ENCODE results near the gene C1orf174.

C1orf174 gene

GRCh38 chr1:3914331-3914851 is 14.3 kb upstream of the C1orf174 start:
- Histone ChIP-seq H3K27me3 (ENCODE audit: control insufficient read depth, insufficient read depth, low read length) (no peaks in the 10 kb centered on the region), H3K9me3 (ENCODE audit: control insufficient read depth, insufficient read depth, low read length) (no peaks in the 10 kb centered on the region), H3K4me1 (ENCODE audit: control insufficient read depth, insufficient read depth, low read length) (peaks cover 2% of the 10 kb centered on the region), H3K9ac (ENCODE audit: low read depth, low read length) (no peak overlapping the region), H3K36me3 (ENCODE audit: control insufficient read depth, insufficient read depth, low read length) (no peaks in the 10 kb centered on the region), H3K4me3 (ENCODE audit: low read depth, low read length) (no peak overlapping the region)

GRCh38 chr1:3912809-3913685 is 13.0 kb upstream of the C1orf174 start:
- H3K4me3 ChIP-seq (ENCODE audit: low read depth, low read length): no peak overlapping the region
- H3K36me3 ChIP-seq (ENCODE audit: control insufficient read depth, insufficient read depth, low read length): no peaks in the 10 kb centered on the region
- no peak overlapping the region for H3K9ac ChIP-seq (ENCODE audit: low read depth, low read length)
- no peaks in the 10 kb centered on the region for H3K27me3 ChIP-seq (ENCODE audit: control insufficient read depth, insufficient read depth, low read length)
- peaks cover 2% of the 10 kb centered on the region for H3K4me1 ChIP-seq (ENCODE audit: control insufficient read depth, insufficient read depth, low read length)
- no peaks in the 10 kb centered on the region for H3K9me3 ChIP-seq (ENCODE audit: control insufficient read depth, insufficient read depth, low read length)

- H3K4me1 ChIP-seq (ENCODE audit: control insufficient read depth, insufficient read depth, low read length): peaks cover 2% of the 10 kb centered on the region
- no peaks in the 10 kb centered on the region for H3K27me3 ChIP-seq (ENCODE audit: control insufficient read depth, insufficient read depth, low read length)
- H3K36me3 ChIP-seq (ENCODE audit: control insufficient read depth, insufficient read depth, low read length): no peaks in the 10 kb centered on the region
- no peak overlapping the region for H3K4me3 ChIP-seq (ENCODE audit: low read depth, low read length)
- no peak overlapping the region for H3K9ac ChIP-seq (ENCODE audit: low read depth, low read length)
- no peaks in the 10 kb centered on the region for H3K9me3 ChIP-seq (ENCODE audit: control insufficient read depth, insufficient read depth, low read length)
These were observed 12.1 kb upstream of the C1orf174 start for GRCh38 chr1:3911981-3912808.

GRCh38 chr1:3910857-3911845 is 11.1 kb upstream of the C1orf174 start:
- Histone ChIP-seq H3K27me3 (ENCODE audit: control insufficient read depth, insufficient read depth, low read length) (no peaks in the 10 kb centered on the region), H3K4me1 (ENCODE audit: control insufficient read depth, insufficient read depth, low read length) (peaks cover 2% of the 10 kb centered on the region), H3K9me3 (ENCODE audit: control insufficient read depth, insufficient read depth, low read length) (no peaks in the 10 kb centered on the region), H3K9ac (ENCODE audit: low read depth, low read length) (peak overlapping the region; percentile 24), H3K4me3 (ENCODE audit: low read depth, low read length) (peak overlapping the region; percentile 13), H3K36me3 (ENCODE audit: control insufficient read depth, insufficient read depth, low read length) (no peaks in the 10 kb centered on the region)

GRCh38 chr1:3910049-3910731 is 10.1 kb upstream of the C1orf174 start:
- H3K9me3 ChIP-seq (ENCODE audit: control insufficient read depth, insufficient read depth, low read length): no peaks in the 10 kb centered on the region
- no peak overlapping the region for H3K9ac ChIP-seq (ENCODE audit: low read depth, low read length)
- H3K36me3 ChIP-seq (ENCODE audit: control insufficient read depth, insufficient read depth, low read length): no peaks in the 10 kb centered on the region
- H3K27me3 ChIP-seq (ENCODE audit: control insufficient read depth, insufficient read depth, low read length): no peaks in the 10 kb centered on the region
- peaks cover 2% of the 10 kb centered on the region for H3K4me1 ChIP-seq (ENCODE audit: control insufficient read depth, insufficient read depth, low read length)
- no peak overlapping the region for H3K4me3 ChIP-seq (ENCODE audit: low read depth, low read length)

- Histone ChIP-seq H3K9me3 (ENCODE audit: control insufficient read depth, insufficient read depth, low read length) (no peaks in the 10 kb centered on the region), H3K4me1 (ENCODE audit: control insufficient read depth, insufficient read depth, low read length) (peaks cover 2% of the 10 kb centered on the region), H3K4me3 (ENCODE audit: low read depth, low read length) (no peak overlapping the region), H3K27me3 (ENCODE audit: control insufficient read depth, insufficient read depth, low read length) (no peaks in the 10 kb centered on the region), H3K9ac (ENCODE audit: low read depth, low read length) (no peak overlapping the region), H3K36me3 (ENCODE audit: control insufficient read depth, insufficient read depth, low read length) (no peaks in the 10 kb centered on the region)
These were observed 9.5 kb upstream of the C1orf174 start for GRCh38 chr1:3909615-3910014.

GRCh38 chr1:3908886-3909517 is 8.9 kb upstream of the C1orf174 start:
- Histone ChIP-seq H3K4me1 (ENCODE audit: control insufficient read depth, insufficient read depth, low read length) (peaks cover 2% of the 10 kb centered on the region), H3K9me3 (ENCODE audit: control insufficient read depth, insufficient read depth, low read length) (no peaks in the 10 kb centered on the region), H3K27me3 (ENCODE audit: control insufficient read depth, insufficient read depth, low read length) (no peaks in the 10 kb centered on the region), H3K36me3 (ENCODE audit: control insufficient read depth, insufficient read depth, low read length) (no peaks in the 10 kb centered on the region), H3K9ac (ENCODE audit: low read depth, low read length) (no peak overlapping the region), H3K4me3 (ENCODE audit: low read depth, low read length) (no peak overlapping the region)

GRCh38 chr1:3907621-3908165 is 7.6 kb upstream of the C1orf174 start:
- H3K4me1 ChIP-seq (ENCODE audit: control insufficient read depth, insufficient read depth, low read length): peaks cover 5% of the 10 kb centered on the region
- no peak overlapping the region for H3K9ac ChIP-seq (ENCODE audit: low read depth, low read length)
- no peaks in the 10 kb centered on the region for H3K9me3 ChIP-seq (ENCODE audit: control insufficient read depth, insufficient read depth, low read length)
- H3K27me3 ChIP-seq (ENCODE audit: control insufficient read depth, insufficient read depth, low read length): no peaks in the 10 kb centered on the region
- no peak overlapping the region for H3K4me3 ChIP-seq (ENCODE audit: low read depth, low read length)
- H3K36me3 ChIP-seq (ENCODE audit: control insufficient read depth, insufficient read depth, low read length): no peaks in the 10 kb centered on the region

- Histone ChIP-seq H3K4me1 (ENCODE audit: control insufficient read depth, insufficient read depth, low read length) (peaks cover 5% of the 10 kb centered on the region), H3K4me3 (ENCODE audit: low read depth, low read length) (no peak overlapping the region), H3K27me3 (ENCODE audit: control insufficient read depth, insufficient read depth, low read length) (no peaks in the 10 kb centered on the region), H3K36me3 (ENCODE audit: control insufficient read depth, insufficient read depth, low read length) (no peaks in the 10 kb centered on the region), H3K9me3 (ENCODE audit: control insufficient read depth, insufficient read depth, low read length) (no peaks in the 10 kb centered on the region), H3K9ac (ENCODE audit: low read depth, low read length) (no peak overlapping the region)
These were observed 7.0 kb upstream of the C1orf174 start for GRCh38 chr1:3907031-3907534.

GRCh38 chr1:3906672-3907020 is 6.6 kb upstream of the C1orf174 start:
- Histone ChIP-seq H3K9me3 (ENCODE audit: control insufficient read depth, insufficient read depth, low read length) (no peaks in the 10 kb centered on the region), H3K36me3 (ENCODE audit: control insufficient read depth, insufficient read depth, low read length) (no peaks in the 10 kb centered on the region), H3K4me3 (ENCODE audit: low read depth, low read length) (no peak overlapping the region), H3K4me1 (ENCODE audit: control insufficient read depth, insufficient read depth, low read length) (peaks cover 5% of the 10 kb centered on the region), H3K27me3 (ENCODE audit: control insufficient read depth, insufficient read depth, low read length) (no peaks in the 10 kb centered on the region), H3K9ac (ENCODE audit: low read depth, low read length) (no peak overlapping the region)

All from iPS-15b (cell line).